GM12878 (cell line): ENCODE results near the gene GLI2.

Experiments used
- JUNB ChIP-seq: IDR thresholded peaks from 2 replicates; pipeline ENCODE4 v1.6.1; 2016; ENCODE audit warnings: antibody characterized with exemption, mild to moderate bottlenecking
- ZNF24 ChIP-seq: fragments of 450-650 bp; IDR thresholded peaks from 2 replicates; pipeline ENCODE4 v1.6.1; 2017; ENCODE audit warnings: antibody characterized with exemption, mild to moderate bottlenecking
- TF ChIP-seq, protein P1 (sequence below), 3 experiments: IDR thresholded peaks in 2 of 3; conservative IDR thresholded peaks in 1 of 3; 2 replicates each; pipeline ENCODE4 v1.5.1; 2011; ENCODE audit warnings: low read depth in 3 of 3, low read length in 3 of 3, mild to moderate bottlenecking in 3 of 3, control low read depth in 2 of 3, moderate library complexity in 2 of 3, inconsistent platforms in 1 of 3, mixed read lengths in 1 of 3; ENCODE audit not compliant: control insufficient read depth in 2 of 3, insufficient read depth in 1 of 3; ENCODE audit errors: extremely low read depth in 1 of 3
- TF ChIP-seq, protein P2 (sequence below): IDR thresholded peaks from 2 replicates; pipeline ENCODE4 v1.6.1; 2012; ENCODE audit warnings: low read depth, low read length, improper control_type of control experiment

GRCh38 chr2:120769787-120770120 lies 34.1 kb downstream of the GLI2 start:
- TF ChIP-seq ZNF24 (no peak), JUNB (no peak)
- TF ChIP-seq, protein P1, sequence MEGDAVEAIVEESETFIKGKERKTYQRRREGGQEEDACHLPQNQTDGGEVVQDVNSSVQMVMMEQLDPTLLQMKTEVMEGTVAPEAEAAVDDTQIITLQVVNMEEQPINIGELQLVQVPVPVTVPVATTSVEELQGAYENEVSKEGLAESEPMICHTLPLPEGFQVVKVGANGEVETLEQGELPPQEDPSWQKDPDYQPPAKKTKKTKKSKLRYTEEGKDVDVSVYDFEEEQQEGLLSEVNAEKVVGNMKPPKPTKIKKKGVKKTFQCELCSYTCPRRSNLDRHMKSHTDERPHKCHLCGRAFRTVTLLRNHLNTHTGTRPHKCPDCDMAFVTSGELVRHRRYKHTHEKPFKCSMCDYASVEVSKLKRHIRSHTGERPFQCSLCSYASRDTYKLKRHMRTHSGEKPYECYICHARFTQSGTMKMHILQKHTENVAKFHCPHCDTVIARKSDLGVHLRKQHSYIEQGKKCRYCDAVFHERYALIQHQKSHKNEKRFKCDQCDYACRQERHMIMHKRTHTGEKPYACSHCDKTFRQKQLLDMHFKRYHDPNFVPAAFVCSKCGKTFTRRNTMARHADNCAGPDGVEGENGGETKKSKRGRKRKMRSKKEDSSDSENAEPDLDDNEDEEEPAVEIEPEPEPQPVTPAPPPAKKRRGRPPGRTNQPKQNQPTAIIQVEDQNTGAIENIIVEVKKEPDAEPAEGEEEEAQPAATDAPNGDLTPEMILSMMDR (IDR thresholded peaks at IDR 0.05 in 2 of 3, conservative IDR thresholded peaks at IDR 0.05 in 1 of 3; ENCODE audit: control insufficient read depth in 2 of 3, extremely low read depth in 1 of 3, insufficient read depth in 1 of 3, low read depth in 3 of 3, low read length in 3 of 3) = no peak
- TF ChIP-seq, protein P2, sequence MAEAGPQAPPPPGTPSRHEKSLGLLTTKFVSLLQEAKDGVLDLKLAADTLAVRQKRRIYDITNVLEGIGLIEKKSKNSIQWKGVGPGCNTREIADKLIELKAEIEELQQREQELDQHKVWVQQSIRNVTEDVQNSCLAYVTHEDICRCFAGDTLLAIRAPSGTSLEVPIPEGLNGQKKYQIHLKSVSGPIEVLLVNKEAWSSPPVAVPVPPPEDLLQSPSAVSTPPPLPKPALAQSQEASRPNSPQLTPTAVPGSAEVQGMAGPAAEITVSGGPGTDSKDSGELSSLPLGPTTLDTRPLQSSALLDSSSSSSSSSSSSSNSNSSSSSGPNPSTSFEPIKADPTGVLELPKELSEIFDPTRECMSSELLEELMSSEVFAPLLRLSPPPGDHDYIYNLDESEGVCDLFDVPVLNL = no peak
